Left ventricle myocardium inferior (tissue), 1 donor: ENCODE data around the gene ZSCAN10. TPM values are rescaled to one million over a fixed set of nuclear protein-coding genes. Genes with fewer than 3 reads are reported as not detected.
"Not testable (repeated sequence)": the region's sequence is repeated elsewhere in the genome, so short reads cannot be mapped to it uniquely, and the experiment has no call there.

Experiments
- DNase-seq: peaks from one replicate; pipeline ENCODE4 v3.0.0-alpha.2; 2020
- H3K27ac ChIP-seq: fragments of 200-600 bp; replicated peaks from 2 replicates; pipeline ENCODE4 v1.8.0; 2021
- H3K27me3 ChIP-seq: fragments of 200-600 bp; 2 replicates; pipeline ENCODE4 v1.8.0; 2021; ENCODE audit warnings: low read depth
- H3K36me3 ChIP-seq: fragments of 200-600 bp; 2 replicates; pipeline ENCODE4 v1.8.0; 2021
- H3K4me1 ChIP-seq: fragments of 200-600 bp; 2 replicates; pipeline ENCODE4 v1.8.0; 2021
- H3K4me3 ChIP-seq: fragments of 200-600 bp; 2 replicates; pipeline ENCODE4 v1.8.0; 2021; ENCODE audit warnings: mild to moderate bottlenecking, moderate library complexity
- H3K9me3 ChIP-seq: fragments of 200-600 bp; replicated peaks from 2 replicates; pipeline ENCODE4 v1.8.0; 2021
- CTCF ChIP-seq: fragments of 200-600 bp; IDR thresholded peaks from 2 replicates; pipeline ENCODE4 v1.8.0; 2021; ENCODE audit warnings: antibody characterized with exemption, mild to moderate bottlenecking, borderline replicate concordance
- intact Hi-C: fragments of 100-400 bp; cut with micrococcal nuclease; formaldehyde crosslinking; loops from one replicate; pipeline ENCODE4 v1.11.0; 2022
- total RNA-seq: library from RNA; stranded (reverse); fragmentation: NEBNext Ultra II Directional; extraction: Animal tissue kit (Norgen Biotek cat#: 25700); gene quantifications from one replicate; pipeline ENCODE4 v1.2.1, GENCODE V29; 2021
- donor health status: DM: no; HTN: yes; CAD: no; lungs with severe emphysema.

Gene ZSCAN10
- total RNA-seq, 1 donor from 2014 or later, result not detected

- no peaks in the 10 kb centered on the region for H3K27me3 ChIP-seq
- peaks cover 9% of the 10 kb centered on the region for H3K36me3 ChIP-seq
- H3K4me3 ChIP-seq, result no peak overlapping the region
- H3K4me1 ChIP-seq, result peaks cover 25% of the 10 kb centered on the region
- no peaks in the 10 kb centered on the region for H3K9me3 ChIP-seq
- TF ChIP-seq CTCF, result no peak
- no peak overlapping the region for H3K27ac ChIP-seq
- intact Hi-C loops, result no loop called here
- DNase-seq, result no peak
Measured at GRCh38 chr16:3071655-3072054, 27.4 kb downstream of the ZSCAN10 start.

- no peak overlapping the region for H3K4me3 ChIP-seq
- H3K4me1 ChIP-seq, result peaks cover 25% of the 10 kb centered on the region
- intact Hi-C loops, result no loop called here
- H3K9me3 ChIP-seq, result no peaks in the 10 kb centered on the region
- TF ChIP-seq CTCF, result no peak
- no peaks in the 10 kb centered on the region for H3K27me3 ChIP-seq
- peaks cover 9% of the 10 kb centered on the region for H3K36me3 ChIP-seq
- no peak overlapping the region for H3K27ac ChIP-seq
- no peak for DNase-seq
Measured at GRCh38 chr16:3070608-3071111, 28.4 kb downstream of the ZSCAN10 start.

GRCh38 chr16:3069146-3069545 is 29.9 kb downstream of the ZSCAN10 start:
- DNase-seq, H3K27me3 ChIP-seq, H3K36me3 ChIP-seq, H3K4me3 ChIP-seq, H3K27ac ChIP-seq, intact Hi-C loops, H3K9me3 ChIP-seq: not testable (repeated sequence)
- peaks cover 30% of the 10 kb centered on the region for H3K4me1 ChIP-seq

GRCh38 chr16:3068487-3068886 is 30.6 kb downstream of the ZSCAN10 start:
- no peak overlapping the region for H3K4me3 ChIP-seq
- H3K27me3 ChIP-seq, result no peaks in the 10 kb centered on the region
- H3K4me1 ChIP-seq, result peaks cover 31% of the 10 kb centered on the region
- no peak for DNase-seq
- peaks cover 9% of the 10 kb centered on the region for H3K36me3 ChIP-seq
- H3K27ac ChIP-seq, result no peak overlapping the region
- intact Hi-C loops, result no loop called here
- no peak for TF ChIP-seq CTCF
- no peaks in the 10 kb centered on the region for H3K9me3 ChIP-seq

- intact Hi-C loops, result no loop called here
- Histone ChIP-seq H3K27ac (peak overlapping the region; percentile 80), H3K4me1 (peaks cover 31% of the 10 kb centered on the region), H3K36me3 (peaks cover 9% of the 10 kb centered on the region), H3K4me3 (peak overlapping the region; percentile 69), H3K9me3 (no peaks in the 10 kb centered on the region), H3K27me3 (no peaks in the 10 kb centered on the region)
- no peak for TF ChIP-seq CTCF
- no peak for DNase-seq
Measured at GRCh38 chr16:3066440-3066748, 32.7 kb downstream of the ZSCAN10 start.

- DNase-seq, result no peak
- H3K9me3 ChIP-seq, result no peaks in the 10 kb centered on the region
- peaks cover 9% of the 10 kb centered on the region for H3K36me3 ChIP-seq
- TF ChIP-seq CTCF, result no peak
- peaks cover 31% of the 10 kb centered on the region for H3K4me1 ChIP-seq
- H3K27ac ChIP-seq, result peak overlapping the region; percentile 80
- peak overlapping the region; percentile 69 for H3K4me3 ChIP-seq
- no peaks in the 10 kb centered on the region for H3K27me3 ChIP-seq
- intact Hi-C loops, result no loop called here
Measured at GRCh38 chr16:3065742-3066439, 33.2 kb downstream of the ZSCAN10 start.
